Suprapubic skin (tissue), 3 donors: ENCODE results near the gene PCGF1.

Experiments used
- CTCF ChIP-seq, 2 donors: fragments of 200-600 bp in 1 of 2; fragments of 450-650 bp in 1 of 2; sonication (generic) in 1 of 2; IDR thresholded peaks; one replicate each; pipeline ENCODE4 v1.5.1; 2016 to 2019; ENCODE audit warnings: antibody characterized with exemption in 2 of 2, mild to moderate bottlenecking in 1 of 2, moderate library complexity in 1 of 2
- POLR2A ChIP-seq, 2 donors: fragments of 450-650 bp; IDR thresholded peaks; one replicate each; pipeline ENCODE4 v1.6.1; 2017; ENCODE audit warnings: antibody characterized with exemption in 2 of 2, mild to moderate bottlenecking in 2 of 2, moderate library complexity in 2 of 2

GRCh38 chr2:74496997-74497776, 10.3 kb downstream of the PCGF1 start:
- TF ChIP-seq CTCF (IDR thresholded peaks at IDR 0.05) (no peak), POLR2A (IDR thresholded peaks at IDR 0.05) (no peak)
